H54 (cell line): ENCODE measurements around the gene CRCP.
"Not testable (repeated sequence)": the region's sequence is repeated elsewhere in the genome, so short reads cannot be mapped to it uniquely, and the experiment has no call there.

Source experiments
- DNase-seq: peaks from one replicate; pipeline ENCODE4 v3.0.0; 2011; ENCODE audit warnings: low spot score, mixed read lengths; ENCODE audit not compliant: insufficient read length
- FAIRE-seq: peaks from 3 replicates; lab custom pipeline; 2011; peaks lifted over from hg19 to GRCh38; lab: Jason Lieb, UNC
- POLR2A ChIP-seq: IDR thresholded peaks from 2 replicates; pipeline ENCODE4 v1.6.1; 2011; ENCODE audit warnings: low read depth, mild to moderate bottlenecking, low read length

The CRCP gene

DNA sequence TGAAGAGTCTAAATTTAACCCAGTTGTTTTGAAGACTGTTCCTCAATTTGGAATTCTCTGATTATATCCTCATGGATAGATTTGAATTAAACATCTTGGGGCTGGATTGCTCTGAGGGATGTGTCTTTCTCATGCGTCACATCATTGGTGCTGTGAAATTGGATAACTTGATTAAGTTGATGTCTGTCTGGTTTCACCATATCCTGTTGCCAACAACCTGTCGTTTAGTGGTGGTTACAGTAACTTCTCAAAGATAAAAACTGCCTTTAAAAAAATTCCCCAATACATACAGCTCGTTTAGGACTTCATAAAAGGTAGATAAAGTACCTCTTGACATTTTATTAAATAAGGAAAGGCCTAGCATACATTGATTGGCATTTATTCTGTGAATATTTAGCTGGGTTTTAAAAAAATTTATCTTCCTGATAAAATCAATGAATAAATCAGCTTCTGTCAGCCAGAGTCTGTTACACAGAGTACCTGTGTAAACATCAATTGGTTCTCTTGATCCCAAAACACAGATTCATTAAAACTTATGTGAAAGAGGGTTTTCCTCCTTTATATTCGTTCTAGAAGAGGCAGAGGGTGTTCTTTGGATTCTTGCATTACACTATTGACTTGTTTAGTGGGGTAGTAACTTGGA, 10.5 kb downstream of the CRCP start:
- FAIRE-seq (no peak), DNase-seq (no peak)
- no peak for TF ChIP-seq POLR2A

- not testable (repeated sequence) for FAIRE-seq, DNase-seq
These were observed 11.2 kb downstream of the CRCP start for GRCh38 chr7:66125781-66126352.

DNA sequence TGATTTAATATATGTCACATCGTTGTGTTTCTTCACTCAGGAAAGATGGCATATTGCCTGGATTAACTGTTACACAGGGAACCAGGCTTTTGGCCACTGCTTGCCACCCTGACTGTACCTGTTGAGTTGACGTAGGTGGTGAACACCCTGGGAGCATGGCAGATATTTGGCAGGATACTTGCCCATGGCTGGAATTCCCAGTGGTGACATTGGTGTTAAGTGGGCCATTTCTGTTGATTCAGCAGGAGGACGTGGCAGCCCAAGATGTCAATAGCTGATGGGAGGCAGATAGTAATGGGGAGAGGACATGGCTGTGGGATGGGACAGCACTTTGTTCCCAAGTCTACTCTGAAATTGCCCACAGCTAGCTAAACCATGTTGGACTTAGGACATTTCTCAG, 12.5 kb downstream of the CRCP start:
- DNase-seq, FAIRE-seq: not testable (repeated sequence)

- no peak for FAIRE-seq
These were observed 24.5 kb downstream of the CRCP start for GRCh38 chr7:66138994-66139752.

DNA sequence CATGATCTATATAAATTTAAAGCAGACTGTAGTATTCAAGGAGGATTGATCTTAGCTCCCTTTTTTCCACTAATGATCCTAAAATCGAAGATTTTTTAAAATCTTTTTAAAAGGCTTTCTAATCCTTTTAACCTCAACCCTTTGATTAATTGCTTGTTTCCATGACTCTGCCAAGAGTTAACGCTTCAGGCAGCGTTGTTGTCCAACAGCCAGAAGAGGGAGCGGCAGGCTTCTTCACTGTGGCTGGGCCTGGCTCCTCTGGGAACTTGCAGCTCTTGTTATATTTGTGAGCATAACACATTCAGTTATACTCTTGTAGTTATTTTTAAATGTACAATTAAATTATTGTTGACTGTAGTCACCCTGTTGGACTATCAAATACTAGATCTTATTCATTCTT, 26.3 kb downstream of the CRCP start:
- no peak for DNase-seq
- TF ChIP-seq POLR2A = no peak
- FAIRE-seq = no peak

More at GRCh38 chr7:66138994-66139752, 24.5 kb downstream of the CRCP start:
- DNase-seq = no peak
- no peak for TF ChIP-seq POLR2A

GRCh38 chr7:66142334-66142733, 27.7 kb downstream of the CRCP start:
- no peak for TF ChIP-seq POLR2A
- DNase-seq = no peak
- no peak for FAIRE-seq

DNA sequence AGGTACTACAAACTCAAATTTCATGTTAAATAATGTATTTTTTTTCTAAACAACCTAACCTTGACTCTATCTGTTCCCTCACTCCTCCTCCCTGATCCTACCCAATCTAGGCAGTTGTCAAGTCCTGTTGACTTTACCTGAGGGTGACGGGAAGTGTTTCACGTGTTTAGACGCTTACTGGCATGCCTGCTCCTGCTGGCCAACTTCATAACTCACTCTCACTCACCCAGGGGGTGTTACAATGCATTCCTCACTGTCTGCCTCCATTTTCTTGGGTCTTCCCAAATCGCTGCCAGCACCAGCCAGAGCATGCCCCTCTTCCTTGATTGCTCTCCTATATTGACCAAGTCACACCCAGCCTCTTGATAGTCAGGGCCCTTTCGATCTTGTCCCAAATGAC, 28.3 kb downstream of the CRCP start:
- FAIRE-seq (no peak), DNase-seq (no peak)
- TF ChIP-seq POLR2A = no peak

DNA sequence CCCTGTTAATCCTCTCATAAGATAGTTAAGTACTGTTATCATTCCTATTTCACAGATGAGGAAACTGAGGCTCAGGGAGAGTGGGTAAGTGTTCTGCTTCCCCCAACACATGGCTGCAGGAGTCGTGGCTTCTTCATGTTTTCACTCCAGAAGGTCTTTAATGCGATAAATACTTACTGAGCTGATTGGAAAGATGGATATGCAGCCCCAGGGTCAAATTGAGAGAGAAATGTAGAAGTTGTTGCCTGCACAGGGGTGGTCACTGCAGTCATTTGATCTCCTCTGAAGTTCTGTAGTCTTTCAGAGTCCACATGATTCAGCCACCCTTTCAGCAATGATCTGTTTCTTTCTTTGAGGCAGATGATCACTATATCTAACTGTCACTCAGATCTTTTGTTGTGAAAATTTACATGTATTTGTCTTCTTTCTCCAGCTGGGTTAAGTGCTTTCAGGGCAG, 29.3 kb downstream of the CRCP start:
- DNase-seq (no peak), FAIRE-seq (no peak)
- TF ChIP-seq POLR2A = no peak

GRCh38 chr7:66145400-66146104, 30.9 kb downstream of the CRCP start:
- FAIRE-seq (no peak), DNase-seq (no peak)
- no peak for TF ChIP-seq POLR2A

- DNase-seq = no peak
- no peak for TF ChIP-seq POLR2A
- FAIRE-seq = no peak
These were observed 32.1 kb downstream of the CRCP start for GRCh38 chr7:66146701-66147100.

DNA sequence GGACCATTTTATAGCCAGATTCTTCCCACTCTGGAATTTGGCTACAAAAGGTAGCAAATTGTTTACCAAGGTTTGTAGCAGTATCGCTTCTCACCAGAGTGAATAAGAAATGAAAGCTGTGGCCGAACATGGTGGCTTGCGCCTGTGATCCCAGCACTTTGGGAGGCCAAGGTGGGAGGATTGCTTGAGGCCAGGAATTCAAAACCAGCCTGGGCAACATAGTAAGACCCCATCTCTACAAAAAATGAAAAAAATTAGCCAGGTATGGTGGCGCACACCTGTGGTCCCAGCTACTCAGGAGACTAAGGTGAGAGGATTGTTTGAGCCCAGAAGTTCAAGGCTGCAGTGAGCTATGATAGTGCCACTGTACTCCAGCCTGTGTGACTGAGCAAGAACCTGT, 33.0 kb downstream of the CRCP start:
- FAIRE-seq, DNase-seq: not testable (repeated sequence)

DNA sequence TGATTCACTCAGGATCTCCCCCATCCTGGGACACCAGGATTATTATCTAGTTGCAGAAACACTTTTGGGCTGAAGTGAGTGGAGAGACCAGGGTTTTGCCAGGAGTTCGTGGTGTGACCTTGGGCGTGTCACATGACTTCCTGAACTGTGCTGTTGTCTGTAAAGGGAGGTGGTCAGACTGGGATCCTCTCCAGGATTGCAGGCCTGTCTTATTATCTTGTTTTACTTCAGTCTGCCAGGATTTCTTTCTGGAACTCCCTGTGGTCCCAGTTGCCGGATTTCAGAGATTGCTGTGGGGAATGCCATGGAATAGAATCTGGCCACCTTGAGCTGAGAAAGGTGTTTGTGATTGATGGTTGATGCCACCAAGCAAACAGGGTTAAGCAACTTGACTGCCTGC, 35.8 kb downstream of the CRCP start:
- no peak for TF ChIP-seq POLR2A
- no peak for DNase-seq
- no peak for FAIRE-seq

GRCh38 chr7:66152371-66153191, 37.9 kb downstream of the CRCP start:
- no peak for TF ChIP-seq POLR2A
- DNase-seq = no peak
- no peak for FAIRE-seq
